C4-2B (cell line): ENCODE data around the gene PARP1.

Experiments
- CTCF ChIP-seq: fragments of 450-650 bp; conservative IDR thresholded peaks from 2 replicates; pipeline ENCODE4 v1.5.1; 2017; ENCODE audit warnings: mild to moderate bottlenecking
- ZFX ChIP-seq: fragments of 450-650 bp; IDR thresholded peaks from 2 replicates; pipeline ENCODE4 v1.6.1; 2017

- TF ChIP-seq CTCF (no peak), ZFX (no peak)
Measured at GRCh38 chr1:226440512-226440911, 32.6 kb upstream of the PARP1 start.
